IgD-negative memory B cell (primary cell): Measurements from ENCODE around the gene SCN4A. TPM values are rescaled to one million over a fixed set of nuclear protein-coding genes. Genes with fewer than 3 reads are reported as not detected.
"Not testable (repeated sequence)": the region's sequence is repeated elsewhere in the genome, so short reads cannot be mapped to it uniquely, and the experiment has no call there.

Source experiments
- H3K27ac Mint-ChIP-seq, 3 donors: one replicate each; pipeline ENCODE4 v1.8.0; 2020 to 2022; ENCODE audit warnings: mild to moderate bottlenecking in 3 of 3, mixed read lengths in 3 of 3, moderate library complexity in 1 of 3
- H3K27me3 Mint-ChIP-seq: one replicate; pipeline ENCODE4 v1.8.0; 2021; ENCODE audit warnings: mixed read lengths
- H3K36me3 Mint-ChIP-seq: one replicate; pipeline ENCODE4 v1.8.0; 2020; ENCODE audit warnings: mild to moderate bottlenecking, mixed read lengths
- H3K4me1 Mint-ChIP-seq, 3 donors: one replicate each; pipeline ENCODE4 v1.8.0; 2020 to 2022; ENCODE audit warnings: mixed read lengths in 3 of 3, mild to moderate bottlenecking in 1 of 3
- H3K4me3 Mint-ChIP-seq, 4 donors: one replicate each; pipeline ENCODE4 v1.8.0; 2020 to 2022; ENCODE audit warnings: mild to moderate bottlenecking in 4 of 4, mixed read lengths in 4 of 4, moderate library complexity in 3 of 4
- H3K9me3 Mint-ChIP-seq, 3 donors: one replicate each; pipeline ENCODE4 v1.8.0; 2020 to 2021; ENCODE audit warnings: mixed read lengths in 3 of 3, mild to moderate bottlenecking in 1 of 3
- polyA plus RNA-seq: library from polyadenylated mRNA; unstranded; fragments of 300-500 nt; fragmentation: Illumina TruSeq; gene quantifications from one replicate; pipeline ENCODE4 v1.2.3, GENCODE V29; 2021

The SCN4A gene
- polyA plus RNA-seq, 1 donor from 2014 or later: 0.10 TPM

DNA sequence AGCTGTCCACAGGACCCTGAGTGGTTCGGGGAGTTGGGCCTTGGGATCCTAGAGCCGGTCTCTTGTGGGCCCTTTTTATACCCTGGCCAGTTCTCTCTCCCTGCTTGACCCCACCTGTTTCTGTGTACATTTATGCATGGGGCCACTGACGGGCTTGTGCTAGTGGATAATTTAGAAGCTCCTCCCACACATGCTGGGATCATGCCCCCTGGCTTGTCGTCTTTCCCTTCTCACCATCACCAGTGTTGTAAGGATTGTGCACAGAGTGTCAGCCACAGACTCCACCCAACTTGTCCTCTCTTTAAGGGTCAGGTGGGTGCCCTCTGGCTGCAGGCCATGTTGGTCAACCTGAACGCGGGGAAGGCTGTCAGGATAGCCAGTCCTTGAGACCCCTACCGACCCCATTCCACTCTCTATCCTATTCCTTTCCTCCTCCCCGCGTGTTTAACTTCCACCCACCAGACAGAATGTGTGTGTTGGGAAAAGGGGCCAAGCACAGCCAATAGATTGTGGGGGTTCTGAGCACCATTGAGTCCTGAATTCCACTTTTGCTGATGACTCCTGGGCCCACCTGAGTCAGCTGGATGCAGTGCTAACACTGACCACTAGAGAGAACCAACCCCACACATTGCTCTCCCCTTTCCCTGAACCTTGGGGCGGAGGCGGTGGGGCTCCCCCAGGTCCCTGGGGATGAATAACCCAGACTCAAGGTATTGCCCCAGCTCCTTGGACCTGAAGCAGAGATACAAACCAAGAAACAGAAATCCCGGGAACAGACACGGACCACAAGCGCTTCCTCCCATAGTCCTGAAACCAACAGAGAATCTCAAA, 76.0 kb downstream of the SCN4A start, which contains the start of gene CSH1:
Gene CSH1 (minus strand): TSS at position 51 of the 831 bp plus-strand sequence. CDS start 63 bp downstream, outside the sequence.
- H3K27ac Mint-ChIP-seq, H3K9me3 Mint-ChIP-seq, H3K4me3 Mint-ChIP-seq, H3K27me3 Mint-ChIP-seq, H3K4me1 Mint-ChIP-seq, H3K36me3 Mint-ChIP-seq: not testable (repeated sequence)

DNA sequence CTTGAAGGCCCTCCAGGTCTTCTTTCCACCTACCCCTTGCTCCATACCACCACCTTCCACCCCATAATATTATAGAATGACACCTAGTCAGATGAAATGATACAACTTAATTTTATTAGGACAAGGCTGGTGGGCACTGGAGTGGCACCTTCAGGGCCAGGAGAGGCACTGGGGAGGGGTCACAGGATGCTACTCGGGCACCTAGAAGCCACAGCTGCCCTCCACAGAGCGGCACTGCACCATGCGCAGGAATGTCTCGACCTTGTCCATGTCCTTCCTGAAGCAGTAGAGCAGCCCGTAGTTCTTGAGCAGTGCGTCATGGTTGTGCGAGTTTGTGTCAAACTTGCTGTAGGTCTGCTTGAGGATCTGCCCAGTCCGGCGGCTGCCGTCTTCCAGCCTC, 77.9 kb downstream of the SCN4A start:
- not testable (repeated sequence) for H3K4me3 Mint-ChIP-seq, H3K27ac Mint-ChIP-seq, H3K4me1 Mint-ChIP-seq, H3K36me3 Mint-ChIP-seq, H3K9me3 Mint-ChIP-seq, H3K27me3 Mint-ChIP-seq

DNA sequence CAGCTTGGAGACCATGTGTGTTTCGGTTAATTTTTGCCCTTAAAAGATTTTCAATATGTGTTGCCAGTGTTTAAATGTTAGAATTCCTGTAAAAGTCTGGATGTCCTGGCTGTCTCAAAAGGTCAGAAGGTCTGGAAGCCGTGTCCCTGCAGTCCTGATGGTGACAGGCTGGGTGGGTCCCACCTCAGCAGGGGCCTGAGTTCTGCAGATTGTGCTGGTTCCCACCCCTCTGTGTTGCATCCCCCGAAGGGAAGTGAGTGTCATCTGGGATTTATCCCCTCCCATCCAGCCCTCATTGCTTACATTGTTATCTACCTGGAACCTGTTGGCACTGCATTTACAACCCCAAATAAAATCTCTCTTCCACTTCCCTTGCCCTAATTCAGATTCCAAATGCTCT, 78.7 kb downstream of the SCN4A start:
- not testable (repeated sequence) for H3K27me3 Mint-ChIP-seq, H3K4me1 Mint-ChIP-seq, H3K4me3 Mint-ChIP-seq, H3K36me3 Mint-ChIP-seq, H3K27ac Mint-ChIP-seq, H3K9me3 Mint-ChIP-seq

DNA sequence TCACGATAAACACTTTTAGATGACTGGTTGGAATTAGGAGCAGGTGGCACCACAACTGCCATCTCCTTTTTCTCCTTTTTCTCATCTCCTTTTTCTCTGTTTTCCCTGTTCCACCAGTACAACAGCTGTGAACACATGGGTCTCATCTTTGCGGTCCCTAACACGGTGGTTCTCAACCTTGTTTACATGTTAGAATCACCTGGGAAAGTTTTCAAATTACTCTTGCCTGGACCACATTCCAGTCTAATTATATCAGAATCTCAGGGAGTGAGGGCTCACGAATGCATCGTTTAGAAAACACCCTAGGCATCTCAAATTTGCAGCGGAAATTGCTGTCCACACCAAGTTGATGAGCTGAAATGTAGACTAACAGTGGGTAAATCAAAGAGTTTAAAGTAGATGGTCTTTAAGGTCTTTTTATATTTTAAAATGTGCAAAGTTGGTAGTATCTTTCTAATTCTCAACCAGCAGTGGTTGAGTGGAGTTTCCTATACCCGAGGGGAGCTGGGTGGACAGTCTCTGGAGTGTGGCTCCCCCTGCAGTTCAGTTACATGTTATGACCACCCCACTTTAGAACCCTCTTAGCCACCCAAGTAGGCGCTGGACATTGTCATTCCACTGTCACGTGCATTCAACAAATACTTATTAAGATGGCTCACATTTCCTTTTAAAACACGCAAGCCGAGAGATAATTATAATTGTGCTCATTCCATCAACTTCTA, 80.2 kb downstream of the SCN4A start:
- H3K4me1 Mint-ChIP-seq, H3K36me3 Mint-ChIP-seq, H3K9me3 Mint-ChIP-seq, H3K27ac Mint-ChIP-seq, H3K27me3 Mint-ChIP-seq, H3K4me3 Mint-ChIP-seq: not testable (repeated sequence)

DNA sequence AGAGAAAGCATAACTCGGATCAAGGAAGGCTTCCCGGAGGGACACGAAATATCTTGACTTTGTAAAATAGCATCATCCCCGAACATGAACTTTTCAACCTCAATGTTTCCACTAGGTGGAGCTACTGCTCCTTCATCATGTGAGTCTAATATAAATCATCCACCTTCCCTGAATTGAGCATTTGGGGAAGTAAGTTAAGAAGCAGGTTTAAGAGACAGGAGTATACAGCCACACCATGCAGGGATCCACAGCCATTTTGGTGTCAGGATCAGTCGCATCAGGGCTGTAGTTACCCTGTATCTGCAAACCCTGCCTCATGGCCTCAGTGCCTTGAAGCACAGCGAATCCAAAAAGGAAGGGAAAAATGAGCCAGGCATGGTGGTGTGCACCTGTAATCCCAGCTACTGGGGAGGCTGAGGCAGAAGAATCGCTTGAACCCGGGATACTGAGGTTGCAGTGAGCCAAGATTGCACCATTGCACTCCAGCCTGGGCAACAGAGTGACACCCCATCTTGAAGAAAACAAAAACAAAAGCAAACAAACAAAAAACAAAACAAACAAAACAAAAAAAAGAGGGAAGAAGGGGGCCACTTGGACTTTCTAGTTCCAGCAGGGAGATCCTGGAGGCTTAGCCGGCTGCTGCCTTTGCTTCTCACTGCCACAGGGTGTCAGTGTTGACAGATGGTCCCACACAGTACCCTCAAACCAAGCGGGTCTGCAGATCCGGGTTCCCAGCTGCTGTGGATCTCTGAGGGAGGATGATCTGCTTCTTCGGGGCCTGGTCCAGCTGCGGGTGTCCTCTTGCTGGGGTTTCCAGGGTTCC, 83.5 kb downstream of the SCN4A start:
- not testable (repeated sequence) for H3K27ac Mint-ChIP-seq, H3K4me1 Mint-ChIP-seq, H3K36me3 Mint-ChIP-seq, H3K4me3 Mint-ChIP-seq, H3K27me3 Mint-ChIP-seq, H3K9me3 Mint-ChIP-seq

Other genes starting within 250 kb of the SCN4A start
- 24.9 TPM for gene STRADA, start 231.1 kb downstream of the SCN4A start, polyA plus RNA-seq
- gene CCDC47, start 199.3 kb downstream of the SCN4A start, polyA plus RNA-seq: 36.7 TPM
- gene DDX42, start 198.7 kb downstream of the SCN4A start, polyA plus RNA-seq: 16.2 TPM
- 139 TPM for gene PSMC5, start 145.5 kb downstream of the SCN4A start, polyA plus RNA-seq
- gene FTSJ3, start 145.3 kb downstream of the SCN4A start, polyA plus RNA-seq: 28.7 TPM
- 96.1 TPM for gene SMARCD2, start 130.2 kb downstream of the SCN4A start, polyA plus RNA-seq
- not detected for gene CSH2, start 99.2 kb downstream of the SCN4A start, polyA plus RNA-seq
- gene GH2, start 91.0 kb downstream of the SCN4A start, polyA plus RNA-seq: not detected
- gene CSH1, start 76.3 kb downstream of the SCN4A start, polyA plus RNA-seq: not detected
- gene CSHL1, start 61.7 kb downstream of the SCN4A start, polyA plus RNA-seq: not detected
- 2.0 TPM for gene GH1, start 54.1 kb downstream of the SCN4A start, polyA plus RNA-seq
- 1,452 TPM for gene CD79B, start 40.6 kb downstream of the SCN4A start, polyA plus RNA-seq
- 3.2 TPM for gene PRR29, start 25.4 kb upstream of the SCN4A start, polyA plus RNA-seq
- gene ICAM2, start 47.7 kb upstream of the SCN4A start, polyA plus RNA-seq: 183 TPM
- 9.6 TPM for gene ERN1, start 157.2 kb upstream of the SCN4A start, polyA plus RNA-seq